ENCODE measurements around the gene CHID1. TPM values are rescaled to one million over a fixed set of nuclear protein-coding genes. Genes with fewer than 3 reads are reported as not detected.

CHID1 gene
- total RNA-seq, 2 experiments from 2014 or later = 30.6 to 71.1 TPM

GRCh38 chr11:843818-844692 is 66.6 kb downstream of the CHID1 start:
- BruUV-seq (replicated peaks) = no TSS peak
- intact Hi-C loops (cut with micrococcal nuclease; ENCODE audit: unreplicated experiment) = loop anchor here (2.0 kb wide), 1 partner anchor 35 kb away; the partner anchor contains the start of gene RPLP2
- POLR2A ChIA-PET = interaction anchor here (0.9 to 1.3 kb wide), 3 partner anchors 14 to 35 kb away, joined by 3 to 4 read pairs (median 4); partner anchors contain the start of gene PNPLA2
- CTCF ChIA-PET (ENCODE audit: unreplicated experiment) = no interaction called here
- no peaks in the 10 kb centered on the region for H3K9me2 ChIP-seq (ENCODE audit: insufficient read depth, low read length)
- H3K79me2 ChIP-seq (ENCODE audit: insufficient read depth, low read depth, low read length) = peaks cover 18% of the 10 kb centered on the region
- H3K36me3 ChIP-seq (ENCODE audit: insufficient read depth, low read length) = peaks cover 17% of the 10 kb centered on the region
- DNase-seq (ENCODE audit: low spot score) = no peak
- H3K4me3 ChIP-seq (ENCODE audit: low read depth, low read length, poor library complexity, severe bottlenecking) = peak overlapping the region; percentile 89
- H3K27ac ChIP-seq (ENCODE audit: low read depth, low read length, poor library complexity, severe bottlenecking) = no peak overlapping the region
- H4K20me1 ChIP-seq (ENCODE audit: insufficient read depth, low read length) = peaks cover 10% of the 10 kb centered on the region; the same call in 1 of the 2 replicates
- H3K9me3 ChIP-seq (ENCODE audit: low read length) = no peaks in the 10 kb centered on the region
- H3K4me2 ChIP-seq (ENCODE audit: low read length) = peak overlapping the region; percentile 83
- no peak for TF ChIP-seq CTCF (conservative IDR thresholded peaks at IDR 0.05; ENCODE audit: low read length)
- no peak for TF ChIP-seq EZH2phosphoT487 (IDR thresholded peaks at IDR 0.05; ENCODE audit: borderline replicate concordance, low read depth, low read length)
- peaks cover 36% of the 10 kb centered on the region for H3K4me1 ChIP-seq (ENCODE audit: insufficient read depth, low read length, poor library complexity, severe bottlenecking)
- no peak overlapping the region for H2AFZ ChIP-seq (ENCODE audit: low read length)

- BruUV-seq (replicated peaks) = no TSS peak
- Histone ChIP-seq H4K20me1 (ENCODE audit: insufficient read depth, low read length) (peaks cover 10% of the 10 kb centered on the region; the same call in 1 of the 2 replicates), H3K4me2 (ENCODE audit: low read length) (peak overlapping the region; percentile 83), H3K9me3 (ENCODE audit: low read length) (no peaks in the 10 kb centered on the region), H3K79me2 (ENCODE audit: insufficient read depth, low read depth, low read length) (peaks cover 18% of the 10 kb centered on the region), H2AFZ (ENCODE audit: low read length) (peak overlapping the region; percentile 57), H3K27ac (ENCODE audit: low read depth, low read length, poor library complexity, severe bottlenecking) (no peak overlapping the region), H3K4me1 (ENCODE audit: insufficient read depth, low read length, poor library complexity, severe bottlenecking) (peaks cover 27% of the 10 kb centered on the region), H3K4me3 (ENCODE audit: low read depth, low read length, poor library complexity, severe bottlenecking) (peak overlapping the region; percentile 89), H3K36me3 (ENCODE audit: insufficient read depth, low read length) (peaks cover 24% of the 10 kb centered on the region), H3K9me2 (ENCODE audit: insufficient read depth, low read length) (no peaks in the 10 kb centered on the region)
- CTCF ChIA-PET (ENCODE audit: unreplicated experiment) = interaction anchor here (0.5 to 0.6 kb wide), 2 partner anchors 33 to 436 kb away, joined by 3 to 4 read pairs; no protein-coding TSS in a partner anchor
- TF ChIP-seq EZH2phosphoT487 (IDR thresholded peaks at IDR 0.05; ENCODE audit: borderline replicate concordance, low read depth, low read length) (no peak), CTCF (conservative IDR thresholded peaks at IDR 0.05; ENCODE audit: low read length) (peak; percentile 39; the same call in 1 of the 2 replicates)
- POLR2A ChIA-PET = interaction anchor here (0.6 to 1.3 kb wide), 6 partner anchors 13 to 641 kb away, joined by 3 to 5 read pairs (median 4); partner anchors contain the start of gene PNPLA2
- DNase-seq (ENCODE audit: low spot score) = no peak
- intact Hi-C loops (cut with micrococcal nuclease; ENCODE audit: unreplicated experiment) = loop anchor here (2.0 kb wide), 1 partner anchor 34 kb away; the partner anchor contains the start of gene RPLP2
Measured at GRCh38 chr11:843086-843734, 67.4 kb downstream of the CHID1 start.

All from OCI-LY7 (cell line).